Keratinocyte (primary cell): ENCODE results near the gene PTDSS2.

ENCODE experiments used
- EZH2 ChIP-seq: IDR thresholded peaks from one replicate; pipeline ENCODE4 v1.6.1; 2012; ENCODE audit warnings: inconsistent platforms, mild to moderate bottlenecking, low read length, moderate library complexity
- TF ChIP-seq, protein P1 (sequence below), 3 experiments: IDR thresholded peaks in 1 of 3; conservative IDR thresholded peaks in 1 of 3; optimal IDR thresholded peaks in 1 of 3; 2 replicates in 2 of 3; 3 replicates in 1 of 3; pipeline versions ENCODE3 to v1.5.1; 2011; ENCODE audit warnings: low read length in 3 of 3, mild to moderate bottlenecking in 3 of 3, moderate library complexity in 2 of 3, control low read depth in 1 of 3, inconsistent platforms in 1 of 3; ENCODE audit not compliant: insufficient read depth in 2 of 3; ENCODE audit errors: extremely low read depth in 1 of 3

DNA sequence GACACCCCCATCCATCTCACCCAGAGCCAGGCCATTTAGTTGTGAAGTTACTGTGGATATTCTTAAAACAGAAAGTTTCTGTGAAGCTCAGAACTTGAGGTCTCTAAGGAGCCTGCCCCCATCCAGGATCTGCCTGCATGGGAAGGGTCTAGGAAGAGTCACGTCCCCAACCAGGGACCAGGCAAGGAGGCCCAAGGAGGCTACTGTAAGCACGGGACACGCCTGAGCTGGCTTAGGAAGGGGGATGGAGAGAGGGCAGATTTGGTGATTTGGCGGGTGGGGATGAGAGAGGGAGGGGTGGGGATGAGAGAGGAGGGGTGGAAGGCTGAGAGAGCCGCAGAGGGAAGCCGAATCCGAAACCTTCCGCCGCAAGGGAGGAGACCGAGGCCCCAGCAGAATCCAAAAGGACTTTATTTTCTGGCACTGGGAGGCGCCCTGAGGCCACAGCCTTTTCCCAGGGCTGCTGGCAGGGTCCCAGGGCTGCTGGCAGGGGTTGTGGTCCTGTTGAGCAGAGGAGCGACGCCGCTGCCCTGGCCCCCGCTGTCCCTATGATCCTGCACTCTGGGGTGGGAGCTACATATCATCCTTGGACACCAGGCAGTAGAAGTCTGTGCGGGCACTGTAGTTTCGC, 44.6 kb upstream of the PTDSS2 start:
- TF ChIP-seq, protein P1, sequence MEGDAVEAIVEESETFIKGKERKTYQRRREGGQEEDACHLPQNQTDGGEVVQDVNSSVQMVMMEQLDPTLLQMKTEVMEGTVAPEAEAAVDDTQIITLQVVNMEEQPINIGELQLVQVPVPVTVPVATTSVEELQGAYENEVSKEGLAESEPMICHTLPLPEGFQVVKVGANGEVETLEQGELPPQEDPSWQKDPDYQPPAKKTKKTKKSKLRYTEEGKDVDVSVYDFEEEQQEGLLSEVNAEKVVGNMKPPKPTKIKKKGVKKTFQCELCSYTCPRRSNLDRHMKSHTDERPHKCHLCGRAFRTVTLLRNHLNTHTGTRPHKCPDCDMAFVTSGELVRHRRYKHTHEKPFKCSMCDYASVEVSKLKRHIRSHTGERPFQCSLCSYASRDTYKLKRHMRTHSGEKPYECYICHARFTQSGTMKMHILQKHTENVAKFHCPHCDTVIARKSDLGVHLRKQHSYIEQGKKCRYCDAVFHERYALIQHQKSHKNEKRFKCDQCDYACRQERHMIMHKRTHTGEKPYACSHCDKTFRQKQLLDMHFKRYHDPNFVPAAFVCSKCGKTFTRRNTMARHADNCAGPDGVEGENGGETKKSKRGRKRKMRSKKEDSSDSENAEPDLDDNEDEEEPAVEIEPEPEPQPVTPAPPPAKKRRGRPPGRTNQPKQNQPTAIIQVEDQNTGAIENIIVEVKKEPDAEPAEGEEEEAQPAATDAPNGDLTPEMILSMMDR (optimal IDR thresholded peaks at IDR 0.05 in 1 of 3, IDR thresholded peaks at IDR 0.05 in 1 of 3, conservative IDR thresholded peaks at IDR 0.05 in 1 of 3; ENCODE audit: extremely low read depth in 1 of 3, insufficient read depth in 2 of 3, low read length in 3 of 3): peak in 1 of 3 experiments; percentile 26
- TF ChIP-seq EZH2: no peak
